HepG2 (cell line): ENCODE measurements around the gene TRIM69. TPM values are rescaled to one million over a fixed set of nuclear protein-coding genes. Genes with fewer than 3 reads are reported as not detected.

ENCODE experiments used
- ATAC-seq: fragments of 200-7000 bp; cut with Tn5 transposase; 3 replicates; pipeline ENCODE4 v1.9.1; 2020; ENCODE audit warnings: mild to moderate bottlenecking, moderate library complexity
- BruUV-seq: library from RNA; stranded (reverse); fragments of 400-500 nt; replicated peaks from 2 replicates; lab custom pipeline; 2021; lab: Mats Ljungman, UMichigan
- CTCF ChIA-PET: fragments of 300-600 bp; formaldehyde crosslinking; extraction: SDS; loops from one replicate; lab custom pipeline; 2021; ENCODE audit warnings: low total read pairs, inconsistent platforms, low intra/inter-chr PET ratio; lab: Yijun Ruan, JAX
- POLR2A ChIA-PET: fragments of 350-600 bp; sonication (Branson Sonifier 250); formaldehyde crosslinking; loops from one replicate; lab custom pipeline; 2020; ENCODE audit warnings: antibody characterized with exemption, inconsistent platforms; lab: Yijun Ruan, JAX
- DNase-seq: peaks from one replicate; pipeline ENCODE4 v3.0.0-alpha.2; 2015; ENCODE audit warnings: low spot score
- FAIRE-seq: peaks from 3 replicates; lab custom pipeline; 2011; peaks lifted over from hg19 to GRCh38; lab: Jason Lieb, UNC
- H2AFZ ChIP-seq: one replicate; pipeline ENCODE4 v1.6.1; 2011; ENCODE audit warnings: low read length, inconsistent platforms
- H3K27ac ChIP-seq: fragments of 300-600 bp; 3 replicates; pipeline ENCODE4 v1.8.0; 2011; ENCODE audit warnings: mixed run types, mild to moderate bottlenecking, mixed read lengths, low read length, inconsistent platforms; ENCODE audit not compliant: insufficient read depth; ENCODE audit errors: extremely low read length
- H3K27me3 ChIP-seq, 2 experiments: fragments of 200-600 bp in 1 of 2; 2 replicates in 1 of 2; 3 replicates in 1 of 2; pipeline versions ENCODE4 v1.6.0 to v1.8.0; 2011; ENCODE audit warnings: low read length in 2 of 2, mild to moderate bottlenecking in 2 of 2, moderate library complexity in 2 of 2, inconsistent platforms in 1 of 2; ENCODE audit not compliant: insufficient read depth in 2 of 2, control insufficient read depth in 1 of 2
- H3K36me3 ChIP-seq, 2 experiments: fragments of 200-600 bp in 1 of 2; replicated peaks in 1 of 2; 2 replicates in 1 of 2; 3 replicates in 1 of 2; pipeline versions ENCODE4 v1.5.1 to v1.8.0; 2011; ENCODE audit warnings: low read length in 2 of 2, inconsistent platforms in 1 of 2; ENCODE audit not compliant: insufficient read depth in 2 of 2, control insufficient read depth in 1 of 2
- H3K4me1 ChIP-seq: 2 replicates; pipeline ENCODE4 v1.5.1; 2012; ENCODE audit warnings: low read length, inconsistent platforms; ENCODE audit not compliant: insufficient read depth
- H3K4me2 ChIP-seq: 2 replicates; pipeline ENCODE4 v1.6.0; 2011; ENCODE audit warnings: low read depth, low read length, inconsistent platforms
- H3K4me3 ChIP-seq, 3 experiments: fragments of 200-600 bp in 1 of 3; sonication (generic), shearing (Covaris generic) in 1 of 3; replicated peaks in 1 of 3; 2 replicates each; pipeline ENCODE4 v1.5.1; 2011 to 2016; ENCODE audit warnings: low read length in 3 of 3, inconsistent platforms in 2 of 3, low read depth in 2 of 3, mild to moderate bottlenecking in 2 of 3, control low read depth in 1 of 3, mixed read lengths in 1 of 3; ENCODE audit not compliant: insufficient read depth in 1 of 3
- H3K79me2 ChIP-seq: one replicate; pipeline ENCODE4 v1.6.1; 2011; ENCODE audit warnings: low read length, inconsistent platforms; ENCODE audit not compliant: insufficient read depth
- H3K9ac ChIP-seq: 2 replicates; pipeline ENCODE4 v1.6.0; 2011; ENCODE audit warnings: mild to moderate bottlenecking, low read depth, low read length, inconsistent platforms; ENCODE audit not compliant: insufficient read depth
- H3K9me3 ChIP-seq: 2 replicates; pipeline ENCODE4 v1.5.1; 2012; ENCODE audit warnings: mild to moderate bottlenecking, low read length
- H4K20me1 ChIP-seq: 2 replicates; pipeline ENCODE4 v1.6.0; 2011; ENCODE audit warnings: inconsistent platforms, mild to moderate bottlenecking, low read length, moderate library complexity; ENCODE audit not compliant: insufficient read depth
- DMTF1 ChIP-seq: sonication (generic); formaldehyde crosslinking; IDR thresholded peaks from 2 replicates; pipeline ENCODE4 v1.4.0; 2020; ENCODE audit warnings: mild to moderate bottlenecking, missing genetic modification reagents
- KLF9 ChIP-seq: IDR thresholded peaks from 2 replicates; pipeline ENCODE4 v1.6.1; 2016; ENCODE audit warnings: low read depth
- MAFF ChIP-seq: IDR thresholded peaks from 2 replicates; pipeline ENCODE4 v1.6.1; 2011; ENCODE audit warnings: low read depth, low read length, improper control_type of control experiment
- MAFK ChIP-seq, 2 experiments: IDR thresholded peaks in 1 of 2; conservative IDR thresholded peaks in 1 of 2; 2 replicates each; pipeline ENCODE4 v1.6.1; 2011; ENCODE audit warnings: improper control_type of control experiment in 2 of 2, low read length in 2 of 2
- MIER3 ChIP-seq: IDR thresholded peaks from 2 replicates; pipeline ENCODE4 v1.6.1; 2016; ENCODE audit warnings: missing compliant biosample characterization, borderline replicate concordance
- SSRP1 ChIP-seq: IDR thresholded peaks from 2 replicates; pipeline ENCODE4 v1.6.1; 2016; ENCODE audit warnings: control low read depth
- ZKSCAN8 ChIP-seq: IDR thresholded peaks from 2 replicates; pipeline ENCODE4 v1.6.1; 2016; ENCODE audit warnings: borderline replicate concordance, missing genetic modification reagents, missing compliant biosample characterization
- ZNF549 ChIP-seq: sonication (generic); formaldehyde crosslinking; IDR thresholded peaks from 2 replicates; pipeline ENCODE4 v1.5.0; 2020; ENCODE audit warnings: missing genetic modification reagents
- ZNF746 ChIP-seq: sonication (generic); formaldehyde crosslinking; IDR thresholded peaks from 2 replicates; pipeline ENCODE4 v1.8.0; 2022; ENCODE audit warnings: mild to moderate bottlenecking, missing genetic modification reagents
- WGBS: methylation state at CpG from one replicate; pipeline ENCODE4 v1.1.6; 2017; ENCODE audit warnings: low lambda C conversion rate; 5-methylcytosine and 5-hydroxymethylcytosine counted together
- in situ Hi-C: cut with HindIII; loops from 2 replicates; pipeline ENCODE4 v1.10.0; 2017; ENCODE audit warnings: low pct_unique_long_range_greater_than_20kb; ENCODE audit not compliant: extremely low pct_ligation_motif_present
- intact Hi-C: fragments of 100-400 bp; cut with micrococcal nuclease; formaldehyde crosslinking; loops from one replicate; pipeline ENCODE4 v1.10.0; 2022; ENCODE audit not compliant: unreplicated experiment
- polyA plus RNA-seq, 8 experiments: library from polyadenylated mRNA; depleted of rRNA in 3 of 8; stranded (reverse) in 7 of 8; unstranded in 1 of 8; fragments of >200 nt; fragmentation: Illumina TruSeq in 4 of 8; extraction: Trizol in 4 of 8; gene quantifications; 2 replicates each; pipeline versions ENCODE4 v1.2.1 to v1.2.3, GENCODE V29; 2011 to 2016; ENCODE audit warnings: low read depth in 4 of 8, missing spikeins in 1 of 8, mixed read lengths in 1 of 8; ENCODE audit not compliant: insufficient read depth in 1 of 8
- total RNA-seq, 5 experiments: library from RNA; depleted of rRNA; stranded (reverse); fragments of >200 nt; fragmentation: Illumina TruSeq; extraction: Trizol; gene quantifications; 2 replicates each; pipeline ENCODE4 v1.2.3, GENCODE V29; 2016; ENCODE audit warnings: low read depth in 1 of 5
- TF ChIP-seq, protein P1 (sequence below): sonication (generic); formaldehyde crosslinking; IDR thresholded peaks from 2 replicates; pipeline ENCODE4 v1.8.1; 2023; ENCODE audit warnings: mild to moderate bottlenecking, missing genetic modification reagents, borderline replicate concordance
- TF ChIP-seq, protein P2 (sequence below): sonication (generic); formaldehyde crosslinking; conservative IDR thresholded peaks from 2 replicates; pipeline ENCODE4 v1.4.0; 2020; ENCODE audit warnings: mild to moderate bottlenecking, missing genetic modification reagents, moderate library complexity
- TF ChIP-seq, protein P3 (sequence below): sonication (generic); formaldehyde crosslinking; IDR thresholded peaks from 2 replicates; pipeline ENCODE4 v1.5.0; 2020; ENCODE audit warnings: missing genetic modification reagents

Gene TRIM69
- total and polyA plus RNA-seq, 2 of the 13 experiments (the other 11 are each of a cell fraction or from before 2014, with no cell fraction given) = 2.6 to 3.2 TPM

- POLR2A ChIA-PET = no interaction called here
- no peak for ATAC-seq
- H3K27ac ChIP-seq = no peak overlapping the region
- in situ Hi-C loops = no loop called here
- no peak overlapping the region for H3K4me3 ChIP-seq
- peaks cover 8 to 29% of the 10 kb centered on the region in 2 experiments for H3K36me3 ChIP-seq
- intact Hi-C loops = no loop called here
- TF ChIP-seq ZKSCAN8 (CRISPR knock-in tag) (no peak), MAFF (peak; percentile 34), ZNF549 (CRISPR knock-in tag) (no peak), DMTF1 (no peak), MAFK (conservative IDR thresholded peaks at IDR 0.05 in 1 of 2, IDR thresholded peaks at IDR 0.05 in 1 of 2; ENCODE audit: low read length in 2 of 2) (peak; percentile 45 to 57; a peak in 3 of 4 replicates), MIER3 (CRISPR knock-in tag) (no peak), KLF9 (no peak), SSRP1 (CRISPR knock-in tag) (no peak), ZNF746 (CRISPR knock-in tag) (no peak)
- TF ChIP-seq, protein P1, sequence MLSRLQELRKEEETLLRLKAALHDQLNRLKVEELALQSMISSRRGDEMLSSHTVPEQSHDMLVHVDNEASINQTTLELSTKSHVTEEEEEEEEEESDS (CRISPR knock-in tag) = no peak
- TF ChIP-seq, protein P2, sequence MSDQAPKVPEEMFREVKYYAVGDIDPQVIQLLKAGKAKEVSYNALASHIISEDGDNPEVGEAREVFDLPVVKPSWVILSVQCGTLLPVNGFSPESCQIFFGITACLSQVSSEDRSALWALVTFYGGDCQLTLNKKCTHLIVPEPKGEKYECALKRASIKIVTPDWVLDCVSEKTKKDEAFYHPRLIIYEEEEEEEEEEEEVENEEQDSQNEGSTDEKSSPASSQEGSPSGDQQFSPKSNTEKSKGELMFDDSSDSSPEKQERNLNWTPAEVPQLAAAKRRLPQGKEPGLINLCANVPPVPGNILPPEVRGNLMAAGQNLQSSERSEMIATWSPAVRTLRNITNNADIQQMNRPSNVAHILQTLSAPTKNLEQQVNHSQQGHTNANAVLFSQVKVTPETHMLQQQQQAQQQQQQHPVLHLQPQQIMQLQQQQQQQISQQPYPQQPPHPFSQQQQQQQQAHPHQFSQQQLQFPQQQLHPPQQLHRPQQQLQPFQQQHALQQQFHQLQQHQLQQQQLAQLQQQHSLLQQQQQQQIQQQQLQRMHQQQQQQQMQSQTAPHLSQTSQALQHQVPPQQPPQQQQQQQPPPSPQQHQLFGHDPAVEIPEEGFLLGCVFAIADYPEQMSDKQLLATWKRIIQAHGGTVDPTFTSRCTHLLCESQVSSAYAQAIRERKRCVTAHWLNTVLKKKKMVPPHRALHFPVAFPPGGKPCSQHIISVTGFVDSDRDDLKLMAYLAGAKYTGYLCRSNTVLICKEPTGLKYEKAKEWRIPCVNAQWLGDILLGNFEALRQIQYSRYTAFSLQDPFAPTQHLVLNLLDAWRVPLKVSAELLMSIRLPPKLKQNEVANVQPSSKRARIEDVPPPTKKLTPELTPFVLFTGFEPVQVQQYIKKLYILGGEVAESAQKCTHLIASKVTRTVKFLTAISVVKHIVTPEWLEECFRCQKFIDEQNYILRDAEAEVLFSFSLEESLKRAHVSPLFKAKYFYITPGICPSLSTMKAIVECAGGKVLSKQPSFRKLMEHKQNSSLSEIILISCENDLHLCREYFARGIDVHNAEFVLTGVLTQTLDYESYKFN (CRISPR knock-in tag) = no peak
- TF ChIP-seq, protein P3, sequence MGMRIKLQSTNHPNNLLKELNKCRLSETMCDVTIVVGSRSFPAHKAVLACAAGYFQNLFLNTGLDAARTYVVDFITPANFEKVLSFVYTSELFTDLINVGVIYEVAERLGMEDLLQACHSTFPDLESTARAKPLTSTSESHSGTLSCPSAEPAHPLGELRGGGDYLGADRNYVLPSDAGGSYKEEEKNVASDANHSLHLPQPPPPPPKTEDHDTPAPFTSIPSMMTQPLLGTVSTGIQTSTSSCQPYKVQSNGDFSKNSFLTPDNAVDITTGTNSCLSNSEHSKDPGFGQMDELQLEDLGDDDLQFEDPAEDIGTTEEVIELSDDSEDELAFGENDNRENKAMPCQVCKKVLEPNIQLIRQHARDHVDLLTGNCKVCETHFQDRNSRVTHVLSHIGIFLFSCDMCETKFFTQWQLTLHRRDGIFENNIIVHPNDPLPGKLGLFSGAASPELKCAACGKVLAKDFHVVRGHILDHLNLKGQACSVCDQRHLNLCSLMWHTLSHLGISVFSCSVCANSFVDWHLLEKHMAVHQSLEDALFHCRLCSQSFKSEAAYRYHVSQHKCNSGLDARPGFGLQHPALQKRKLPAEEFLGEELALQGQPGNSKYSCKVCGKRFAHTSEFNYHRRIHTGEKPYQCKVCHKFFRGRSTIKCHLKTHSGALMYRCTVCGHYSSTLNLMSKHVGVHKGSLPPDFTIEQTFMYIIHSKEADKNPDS (CRISPR knock-in tag) = no peak
- TF ChIP-seq, all 625 proteins: peak for 2
- CTCF ChIA-PET = no interaction called here
- H3K9ac ChIP-seq = no peak overlapping the region
- 89% methylated on average over 2 of the region's 2 CpGs for whole genome bisulfite sequencing
- peaks cover 42% of the 10 kb centered on the region for H3K4me1 ChIP-seq
- H3K27me3 ChIP-seq = no peaks in the 10 kb centered on the region
- DNase-seq (no peak), FAIRE-seq (no peak)
- no peak overlapping the region for H2AFZ ChIP-seq
- H3K79me2 ChIP-seq = peaks cover 31% of the 10 kb centered on the region
- no TSS peak for BruUV-seq
- peaks cover 17% of the 10 kb centered on the region; the same call in 1 of the 2 replicates for H4K20me1 ChIP-seq
- H3K4me2 ChIP-seq = no peak overlapping the region
- no peaks in the 10 kb centered on the region for H3K9me3 ChIP-seq
These were observed 19.2 kb upstream of the TRIM69 start for GRCh38 chr15:44716983-44717602.
